Naive B cell (primary cell): ENCODE measurements around the gene CDCA4. TPM values are rescaled to one million over a fixed set of nuclear protein-coding genes. Genes with fewer than 3 reads are reported as not detected.

Experiments used
- ATAC-seq, 2 donors: fragments of 150-1000 bp; cut with Tn5 transposase; 2 replicates each; pipeline ENCODE4 v1.10.0; 2021; ENCODE audit warnings: low read depth in 2 of 2, mild to moderate bottlenecking in 2 of 2, moderate library complexity in 2 of 2
- DNase-seq: peaks from one replicate; pipeline ENCODE4 v3.0.0; 2022
- H3K27ac Mint-ChIP-seq, 6 donors: one replicate each; pipeline ENCODE4 v1.8.0; 2020 to 2022; ENCODE audit warnings: mild to moderate bottlenecking in 6 of 6, mixed read lengths in 6 of 6, moderate library complexity in 5 of 6, inconsistent platforms in 2 of 6
- H3K27me3 Mint-ChIP-seq, 3 donors: one replicate each; pipeline ENCODE4 v1.8.0; 2021 to 2022; ENCODE audit warnings: mixed read lengths in 3 of 3, mild to moderate bottlenecking in 1 of 3
- H3K36me3 Mint-ChIP-seq, 2 donors: one replicate each; pipeline ENCODE4 v1.8.0; 2020 to 2022; ENCODE audit warnings: mixed read lengths in 2 of 2, inconsistent platforms in 1 of 2, mild to moderate bottlenecking in 1 of 2
- H3K4me1 Mint-ChIP-seq, 3 donors: one replicate each; pipeline ENCODE4 v1.8.0; 2020 to 2022; ENCODE audit warnings: mixed read lengths in 3 of 3, inconsistent platforms in 1 of 3, mild to moderate bottlenecking in 1 of 3, moderate library complexity in 1 of 3
- H3K4me3 Mint-ChIP-seq, 8 donors: one replicate each; pipeline ENCODE4 v1.8.0; 2020 to 2022; ENCODE audit warnings: mild to moderate bottlenecking in 8 of 8, mixed read lengths in 8 of 8, moderate library complexity in 8 of 8, inconsistent platforms in 2 of 8
- H3K9me3 Mint-ChIP-seq, 7 donors: one replicate each; pipeline ENCODE4 v1.8.0; 2020 to 2022; ENCODE audit warnings: mixed read lengths in 7 of 7, mild to moderate bottlenecking in 5 of 7, inconsistent platforms in 2 of 7, moderate library complexity in 1 of 7
- polyA plus RNA-seq, 6 donors: library from polyadenylated mRNA; unstranded; fragments of 300-500 nt; fragmentation: Illumina TruSeq; gene quantifications; one replicate each; pipeline ENCODE4 v1.2.3, GENCODE V29; 2021; ENCODE audit warnings: low read depth in 6 of 6

Gene CDCA4
- polyA plus RNA-seq, 6 donors from 2014 or later = 4.6 to 11.9 (median 6.7) TPM

DNA sequence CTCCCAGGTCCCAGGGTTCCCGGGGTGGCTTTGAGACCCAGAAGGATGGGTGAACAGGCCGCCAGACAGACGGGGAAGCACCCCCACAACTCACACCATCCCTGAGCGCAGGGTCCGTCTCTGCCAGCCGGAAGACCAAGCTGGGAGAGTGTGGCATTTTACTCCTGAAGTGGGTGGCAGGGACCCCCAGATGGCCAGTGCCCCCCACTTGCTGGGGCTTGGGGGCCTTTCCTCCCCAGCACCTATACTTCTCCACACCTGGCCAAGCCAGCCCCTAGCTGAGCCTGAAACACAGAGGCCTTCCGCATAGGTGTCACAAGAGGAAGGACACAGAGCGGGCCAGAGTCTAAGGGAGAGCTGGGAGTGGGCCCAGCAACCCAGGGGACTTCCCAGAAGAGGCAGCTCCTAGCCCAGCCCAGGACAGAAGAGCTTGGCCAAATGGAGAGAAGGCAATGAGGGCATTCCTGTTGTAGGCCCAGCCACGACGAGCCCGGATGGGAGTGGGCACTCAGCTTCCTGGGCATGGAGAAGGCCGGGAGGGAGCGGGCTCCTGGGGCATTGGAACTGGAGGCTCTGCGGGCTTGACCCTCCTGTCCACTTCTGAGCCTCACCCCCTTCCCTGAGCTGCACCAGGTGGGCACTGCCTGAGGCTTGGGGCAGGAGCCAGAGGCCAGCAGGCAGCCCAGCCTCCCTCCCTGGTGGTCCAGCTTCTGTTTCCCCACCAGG, 46.1 kb downstream of the CDCA4 start:
- no peak for ATAC-seq
- Mint-ChIP-seq H3K9me3 (no peaks in the 10 kb centered on the region), H3K4me3 (no peak overlapping the region), H3K27me3 (peaks cover 9 to 45% (median 33%) of the 10 kb centered on the region in 3 donors), H3K36me3 (no peaks in the 10 kb centered on the region), H3K27ac (no peak overlapping the region), H3K4me1 (peaks cover 13 to 17% (median 14%) of the 10 kb centered on the region in 3 donors)
- no peak for DNase-seq

DNA sequence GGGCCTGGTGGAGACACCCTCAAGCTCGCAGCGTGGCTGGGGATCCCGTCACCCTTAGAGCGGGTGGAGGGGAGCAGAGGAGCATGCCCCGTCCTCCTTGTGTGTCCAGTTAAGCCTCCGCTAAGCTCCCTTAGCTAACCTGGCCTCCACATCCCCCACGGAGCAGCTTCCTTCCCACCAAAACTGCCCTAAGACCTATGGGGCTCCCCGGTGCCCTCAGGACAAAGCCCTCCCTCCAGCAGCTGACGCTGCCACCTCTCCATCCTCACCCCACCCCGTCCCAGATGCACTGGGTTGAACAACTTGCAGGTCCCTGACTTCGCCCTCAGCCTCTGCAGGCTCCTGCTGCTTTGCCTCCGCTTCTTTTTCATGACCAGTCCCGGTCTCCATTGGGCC, 46.7 kb downstream of the CDCA4 start:
- no peak for DNase-seq
- Mint-ChIP-seq H3K36me3 (no peaks in the 10 kb centered on the region), H3K9me3 (no peaks in the 10 kb centered on the region), H3K27ac (no peak overlapping the region), H3K27me3 (peaks cover 7 to 41% (median 36%) of the 10 kb centered on the region in 3 donors), H3K4me3 (no peak overlapping the region), H3K4me1 (peaks cover 11 to 18% (median 13%) of the 10 kb centered on the region in 3 donors)
- no peak for ATAC-seq

DNA sequence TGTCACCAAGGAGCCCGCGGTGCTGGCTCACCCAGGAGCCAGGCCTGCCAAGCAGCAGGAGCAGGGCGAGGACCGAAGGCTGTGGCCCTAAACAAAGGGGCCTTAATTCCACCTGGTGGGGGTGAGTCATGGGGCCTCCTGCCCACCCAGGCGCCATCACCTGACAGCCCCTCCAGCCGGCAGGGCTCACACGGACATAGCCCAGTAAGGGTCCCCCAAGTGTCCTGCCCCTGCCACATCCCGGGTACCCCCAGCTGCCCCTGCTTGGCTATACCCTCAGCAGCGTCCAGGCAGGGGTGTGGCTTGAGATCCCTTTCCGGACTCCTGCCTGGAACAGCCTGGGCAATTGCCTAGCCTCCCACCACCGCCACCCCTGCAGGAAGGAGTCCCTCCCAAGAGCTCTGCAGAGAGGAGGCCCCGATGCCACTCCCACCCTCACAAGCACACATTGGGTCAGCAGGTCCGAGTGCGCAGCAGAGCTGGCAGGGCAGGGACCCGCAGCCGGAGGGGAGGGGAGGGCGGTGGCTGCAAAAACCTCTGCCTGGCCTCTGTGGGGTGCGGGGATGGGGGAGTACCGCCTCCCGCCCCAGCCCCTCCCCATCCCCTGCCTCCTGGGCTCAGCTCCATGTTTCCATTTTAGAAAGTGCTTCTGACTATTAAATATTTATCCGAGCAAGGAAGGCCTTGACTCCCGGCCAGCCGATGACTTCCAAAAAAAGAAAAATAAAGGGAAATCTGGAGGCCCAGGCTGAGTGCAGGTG, 47.3 kb downstream of the CDCA4 start:
- Mint-ChIP-seq H3K36me3 (no peaks in the 10 kb centered on the region), H3K4me1 (peaks cover 9 to 15% (median 13%) of the 10 kb centered on the region in 3 donors), H3K4me3 (no peak overlapping the region), H3K27me3 (peaks cover 9 to 41% (median 36%) of the 10 kb centered on the region in 3 donors), H3K27ac (no peak overlapping the region), H3K9me3 (no peaks in the 10 kb centered on the region)
- no peak for ATAC-seq
- DNase-seq = no peak

DNA sequence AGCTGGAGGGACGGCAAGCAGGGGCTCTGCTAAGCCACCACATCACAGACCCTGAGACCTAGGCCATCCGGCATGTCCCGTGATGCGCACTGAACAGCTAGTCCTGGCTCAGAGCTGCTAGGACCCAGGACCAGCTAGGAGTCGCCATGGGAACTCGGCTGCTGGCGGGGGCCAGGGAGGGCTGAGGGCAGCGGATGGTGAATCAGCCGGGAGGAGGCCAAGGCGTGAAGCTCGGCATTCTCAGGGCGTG, 47.8 kb downstream of the CDCA4 start:
- Mint-ChIP-seq H3K27ac (no peak overlapping the region), H3K9me3 (no peaks in the 10 kb centered on the region), H3K36me3 (no peaks in the 10 kb centered on the region), H3K4me3 (no peak overlapping the region), H3K27me3 (peaks cover 9 to 44% (median 35%) of the 10 kb centered on the region in 3 donors), H3K4me1 (peaks cover 9 to 18% (median 13%) of the 10 kb centered on the region in 3 donors)
- no peak for DNase-seq
- no peak for ATAC-seq

DNA sequence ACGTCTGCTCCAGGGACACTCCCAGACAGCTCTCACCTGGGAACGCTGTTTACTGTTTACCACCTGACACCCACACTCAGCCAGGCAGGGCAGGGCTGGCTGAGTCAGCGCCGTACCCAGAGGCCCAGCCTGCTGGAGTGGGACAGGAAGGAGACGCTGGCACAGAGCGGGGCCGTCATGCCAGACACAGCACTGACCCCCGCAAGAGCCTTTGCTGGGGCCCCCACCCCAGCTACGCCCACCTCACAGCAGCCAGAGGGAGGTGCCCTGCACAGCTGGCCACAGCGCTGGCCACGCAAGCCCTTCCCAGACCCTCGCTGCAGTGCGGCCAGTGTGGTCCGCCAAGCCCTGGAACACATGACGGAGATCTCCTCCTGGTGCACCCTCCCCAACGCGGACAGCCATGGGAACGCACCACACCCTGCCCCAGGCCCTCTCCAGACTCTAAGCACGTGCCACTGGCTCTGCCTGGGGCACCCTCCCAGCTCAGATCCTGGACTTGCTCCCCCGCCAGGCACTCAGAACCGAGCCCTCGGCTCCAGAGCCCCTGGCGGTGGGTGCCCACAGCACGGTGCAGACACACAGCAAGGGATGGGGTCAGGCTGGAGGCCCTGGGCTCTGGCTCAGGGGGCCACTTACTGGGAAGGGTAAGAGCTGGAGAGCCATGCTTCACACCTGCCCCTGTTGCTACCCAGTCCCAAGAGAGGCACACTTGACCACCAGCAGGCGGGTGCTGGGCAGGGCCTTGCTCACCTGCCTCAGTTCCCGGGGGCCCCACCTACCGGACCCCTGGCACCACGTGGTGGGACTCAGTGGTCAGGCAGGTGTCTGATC, 48.4 kb downstream of the CDCA4 start:
- H3K27ac Mint-ChIP-seq = no peak overlapping the region
- H3K4me1 Mint-ChIP-seq = peaks cover 9 to 21% (median 9%) of the 10 kb centered on the region in 3 donors
- H3K4me3 Mint-ChIP-seq = no peak overlapping the region
- no peaks in the 10 kb centered on the region for H3K9me3 Mint-ChIP-seq
- H3K27me3 Mint-ChIP-seq = peaks cover 9 to 49% (median 31%) of the 10 kb centered on the region in 3 donors
- DNase-seq (no peak), ATAC-seq (no peak)
- H3K36me3 Mint-ChIP-seq = no peaks in the 10 kb centered on the region

DNA sequence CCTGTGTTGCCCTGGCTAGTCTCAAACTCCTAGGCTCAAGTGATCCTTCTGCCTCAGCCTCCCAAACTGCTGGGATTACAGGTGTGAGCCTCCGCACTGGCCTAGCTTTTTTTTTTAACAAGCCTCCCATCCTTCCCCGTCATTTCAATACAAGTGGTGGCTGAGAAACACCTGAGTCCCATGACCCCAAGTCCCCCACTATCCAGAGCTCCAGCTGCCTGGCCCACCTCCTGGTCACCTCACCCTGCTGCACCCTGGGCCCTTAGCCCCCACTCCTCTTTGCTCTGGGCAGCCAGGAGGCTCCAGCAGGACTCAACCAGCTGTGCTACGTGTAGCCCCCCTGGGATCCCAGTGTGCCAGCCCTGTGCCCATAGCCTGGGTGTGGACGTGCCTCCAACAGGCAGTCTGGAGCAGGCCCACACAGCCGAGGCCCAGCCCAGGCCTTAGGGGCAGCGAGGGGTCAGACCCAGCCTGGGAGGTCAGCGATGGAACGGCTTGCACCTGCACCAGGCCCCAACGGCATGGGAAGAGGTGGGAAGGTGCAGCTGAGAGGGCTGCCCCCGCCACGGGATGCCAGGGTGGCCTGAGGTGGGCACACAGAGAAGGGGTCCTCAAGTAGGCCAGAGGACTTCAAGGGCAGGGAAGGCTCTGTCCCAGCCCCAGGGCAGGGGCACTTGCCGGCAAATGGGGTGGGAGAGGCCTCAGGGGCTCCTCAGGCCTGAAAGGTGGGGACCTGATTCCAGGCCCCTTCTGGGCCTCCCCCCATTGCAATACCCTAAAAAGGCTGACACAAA, 49.2 kb downstream of the CDCA4 start:
- H3K27me3 Mint-ChIP-seq = peaks cover 9 to 50% (median 29%) of the 10 kb centered on the region in 3 donors
- peaks cover 5 to 21% (median 9%) of the 10 kb centered on the region in 3 donors for H3K4me1 Mint-ChIP-seq
- DNase-seq (no peak), ATAC-seq (no peak)
- no peaks in the 10 kb centered on the region for H3K36me3 Mint-ChIP-seq
- H3K27ac Mint-ChIP-seq = peak overlapping the region in 1 of 6 donors; percentile 60
- no peak overlapping the region for H3K4me3 Mint-ChIP-seq
- H3K9me3 Mint-ChIP-seq = no peaks in the 10 kb centered on the region

DNA sequence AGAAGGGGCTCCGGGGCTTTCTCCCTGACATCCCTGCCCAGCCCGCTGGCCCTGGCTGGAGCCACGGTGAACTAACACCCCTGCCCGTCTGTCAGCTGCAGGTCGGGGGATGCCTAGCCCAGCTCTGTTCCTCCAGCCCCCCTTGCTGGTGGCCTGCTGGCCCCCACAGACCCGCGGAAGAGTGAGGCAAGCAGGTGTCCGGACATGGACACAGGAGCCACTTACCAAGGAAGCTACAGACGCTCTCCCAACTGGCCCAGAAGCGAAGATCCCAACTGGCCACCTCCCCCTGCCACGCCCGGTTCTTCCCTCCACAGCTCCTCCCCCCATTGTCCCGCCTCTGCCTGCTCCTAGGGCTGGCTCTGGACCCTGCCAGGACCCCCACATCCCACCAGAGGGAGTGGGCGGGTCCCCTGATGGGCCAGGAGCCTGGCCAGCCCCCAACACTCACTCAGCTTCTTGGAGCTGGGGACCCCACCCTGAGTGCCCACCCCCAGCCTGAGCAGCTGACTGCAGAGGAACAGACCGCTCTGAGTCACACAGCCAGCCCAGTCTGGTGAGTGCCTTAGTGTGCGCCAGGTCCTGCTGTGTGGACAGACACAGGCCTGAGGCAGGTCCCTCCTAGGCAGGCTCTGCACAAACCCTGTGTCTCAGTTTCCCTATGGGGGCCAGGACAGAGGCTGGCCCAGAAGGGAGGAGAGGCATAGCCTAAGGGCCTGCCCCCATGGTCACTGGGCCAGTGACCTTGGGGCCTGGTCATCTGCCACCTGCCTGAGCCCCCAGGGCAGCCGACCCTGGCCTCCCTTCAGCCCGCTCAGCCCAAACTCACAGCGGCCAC, 50.4 kb downstream of the CDCA4 start:
- peaks cover 4 to 48% (median 27%) of the 10 kb centered on the region in 3 donors for H3K27me3 Mint-ChIP-seq
- no peak for ATAC-seq
- DNase-seq = no peak

DNA sequence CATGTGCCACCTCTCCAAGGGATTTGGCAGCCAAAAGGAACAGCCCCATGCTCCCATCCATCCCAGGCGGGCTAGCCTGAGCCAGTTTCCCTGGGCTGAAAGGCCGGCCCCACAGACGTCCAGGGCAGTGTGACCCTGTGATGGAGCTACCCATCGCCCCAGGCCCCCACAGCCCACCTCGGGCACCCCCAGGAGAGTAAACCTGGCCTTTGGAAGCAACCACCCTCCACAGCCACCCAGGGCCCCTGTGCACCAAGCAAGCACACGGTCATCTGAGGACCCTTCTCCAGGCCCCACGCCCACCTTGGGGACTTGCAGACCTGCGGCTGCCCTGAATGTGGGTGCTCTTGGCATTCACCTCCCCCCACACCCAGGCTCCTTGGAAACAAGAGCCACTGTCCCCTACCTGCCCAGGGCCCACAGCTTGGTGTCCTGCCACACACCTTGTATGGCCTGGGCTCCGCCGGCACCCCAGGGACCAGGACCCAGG, 51.1 kb downstream of the CDCA4 start:
- H3K4me1 Mint-ChIP-seq = peaks cover 2 to 8% (median 4%) of the 10 kb centered on the region in 3 donors
- ATAC-seq = no peak

More for the DNA sequence above, 50.4 kb downstream of the CDCA4 start:
- Mint-ChIP-seq H3K4me3 (peak overlapping the region in 1 of 8 donors; percentile 59), H3K9me3 (no peaks in the 10 kb centered on the region), H3K4me1 (peaks cover 2 to 9% (median 4%) of the 10 kb centered on the region in 3 donors), H3K36me3 (no peaks in the 10 kb centered on the region), H3K27ac (no peak overlapping the region)

DNA sequence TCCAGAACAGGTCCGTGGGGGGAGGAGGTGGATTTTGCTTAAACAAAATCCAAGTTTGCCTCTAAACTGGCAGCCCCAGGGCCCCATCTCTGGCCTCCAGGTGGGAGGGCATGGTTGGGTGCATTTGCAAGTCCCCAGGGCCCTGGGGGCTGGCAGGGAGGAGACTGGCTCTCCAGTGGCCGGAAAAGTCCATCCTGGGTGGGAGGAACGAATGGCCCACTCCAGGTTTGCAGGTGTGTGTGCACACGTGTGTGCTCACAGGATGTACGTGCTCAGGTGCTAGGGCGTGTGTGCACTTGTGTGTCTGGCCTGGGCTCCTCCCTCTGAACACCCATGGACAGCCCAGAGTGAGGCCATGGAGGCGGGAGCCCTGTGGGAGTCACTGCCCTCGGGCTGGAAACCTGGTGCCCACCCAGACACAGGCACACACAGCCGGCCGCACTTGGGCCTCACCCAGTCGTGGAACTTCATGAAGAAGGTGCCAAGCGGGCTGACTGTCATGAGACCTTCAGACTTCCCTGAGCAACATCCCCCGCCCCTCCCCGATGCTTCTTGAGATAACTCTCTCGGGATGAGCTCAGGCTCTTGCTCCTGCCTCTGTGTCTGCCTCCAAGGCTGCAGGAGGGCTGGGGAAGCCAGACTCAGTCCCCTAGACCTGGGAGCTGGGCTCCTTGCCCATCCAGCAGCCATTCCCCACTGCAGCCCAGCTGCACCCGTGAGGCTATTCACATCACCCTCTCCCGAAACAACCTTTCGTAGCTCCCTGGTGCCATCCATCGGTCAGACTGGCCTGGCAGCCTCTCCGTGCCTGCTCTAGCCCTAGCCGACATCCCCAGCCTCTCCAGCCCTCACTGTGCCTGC, 52.1 kb downstream of the CDCA4 start:
- peaks cover 4 to 38% (median 18%) of the 10 kb centered on the region in 3 donors for H3K27me3 Mint-ChIP-seq
- DNase-seq = no peak
- H3K9me3 Mint-ChIP-seq = no peaks in the 10 kb centered on the region
- peak overlapping the region in 3 of 8 donors; percentile 3 to 35 (median 15) for H3K4me3 Mint-ChIP-seq
- peaks cover 2 to 8% (median 4%) of the 10 kb centered on the region in 3 donors for H3K4me1 Mint-ChIP-seq
- H3K27ac Mint-ChIP-seq = peak overlapping the region in 1 of 6 donors; percentile 30
- ATAC-seq = peak in 1 of 2 donors; percentile 45
- H3K36me3 Mint-ChIP-seq = no peaks in the 10 kb centered on the region

More for the DNA sequence above, 51.1 kb downstream of the CDCA4 start:
- no peak for DNase-seq
- no peaks in the 10 kb centered on the region for H3K9me3 Mint-ChIP-seq
- H3K36me3 Mint-ChIP-seq = no peaks in the 10 kb centered on the region
- H3K27ac Mint-ChIP-seq = no peak overlapping the region
- peaks cover 4 to 46% (median 26%) of the 10 kb centered on the region in 3 donors for H3K27me3 Mint-ChIP-seq
- H3K4me3 Mint-ChIP-seq = no peak overlapping the region

DNA sequence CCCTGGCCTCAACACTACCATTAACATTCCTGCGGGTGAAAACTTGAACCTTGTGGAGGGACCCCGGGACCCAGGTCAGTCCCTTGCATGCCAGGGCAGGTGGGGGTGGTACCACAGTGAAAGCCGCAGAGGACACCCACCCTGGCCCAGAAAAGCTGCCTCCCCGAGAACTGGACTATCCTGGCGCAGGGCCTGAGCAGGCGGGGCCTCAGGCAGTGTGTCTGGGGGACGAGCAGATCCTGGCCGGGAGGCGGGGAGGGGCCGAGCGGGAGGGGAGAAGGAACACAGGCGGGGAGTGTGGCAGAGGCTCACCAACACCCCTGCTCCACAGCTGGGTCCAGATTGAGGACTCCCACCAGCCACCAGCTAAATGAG, 52.7 kb downstream of the CDCA4 start:
- H3K9me3 Mint-ChIP-seq = no peaks in the 10 kb centered on the region
- ATAC-seq (no peak), DNase-seq (no peak)
- peaks cover 2 to 8% (median 4%) of the 10 kb centered on the region in 3 donors for H3K4me1 Mint-ChIP-seq
- H3K27ac Mint-ChIP-seq = no peak overlapping the region
- H3K27me3 Mint-ChIP-seq = peaks cover 4 to 38% (median 18%) of the 10 kb centered on the region in 3 donors
- no peaks in the 10 kb centered on the region for H3K36me3 Mint-ChIP-seq
- peak overlapping the region in 1 of 8 donors; percentile 3 for H3K4me3 Mint-ChIP-seq

DNA sequence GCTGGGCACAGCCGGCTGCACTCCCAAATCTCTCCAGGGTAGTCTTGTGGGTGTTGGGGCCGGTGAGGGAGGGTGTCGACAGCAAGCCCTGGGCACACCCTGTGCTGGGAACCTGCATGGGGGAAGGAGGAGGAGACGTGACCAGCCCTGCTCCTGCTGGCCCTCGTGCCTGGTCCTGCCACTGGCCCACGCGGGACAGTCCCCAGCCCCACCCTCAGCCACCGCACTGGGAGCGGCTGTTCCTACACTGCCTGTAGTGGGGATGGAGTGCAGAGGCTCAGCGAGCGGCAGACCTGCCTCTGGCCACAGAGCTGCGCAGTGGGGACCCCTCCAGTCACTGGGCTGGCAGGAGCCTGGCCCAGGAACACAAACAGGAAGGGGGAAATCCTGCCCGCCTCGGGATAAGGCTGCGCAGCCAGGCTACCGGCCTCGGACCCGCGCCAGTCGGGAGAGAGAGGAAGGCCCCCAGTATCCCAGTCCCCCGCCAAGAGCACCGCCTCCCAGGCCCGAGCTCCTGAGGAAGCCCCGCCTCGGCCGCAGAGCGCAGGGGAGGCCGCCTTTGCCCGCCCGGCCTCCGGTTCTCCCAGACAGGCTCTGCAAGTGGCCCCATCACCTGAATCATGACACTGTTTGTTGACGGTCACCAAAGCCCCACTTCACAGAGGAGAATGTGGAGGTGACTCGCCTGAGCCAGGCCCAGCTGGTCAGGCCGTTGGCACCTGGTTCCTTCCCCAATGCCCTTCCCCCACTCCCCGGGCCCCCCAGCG, 53.3 kb downstream of the CDCA4 start:
- peaks cover 4 to 38% (median 18%) of the 10 kb centered on the region in 3 donors for H3K27me3 Mint-ChIP-seq
- peaks cover 2 to 8% (median 4%) of the 10 kb centered on the region in 3 donors for H3K4me1 Mint-ChIP-seq
- H3K36me3 Mint-ChIP-seq = no peaks in the 10 kb centered on the region
- peak overlapping the region in 2 of 8 donors; percentile 29 for H3K4me3 Mint-ChIP-seq
- H3K27ac Mint-ChIP-seq = no peak overlapping the region
- DNase-seq (no peak), ATAC-seq (peak in 1 of 2 donors; percentile 28)
- H3K9me3 Mint-ChIP-seq = no peaks in the 10 kb centered on the region
